Right lung (tissue), 5 donors: ENCODE measurements around the gene CD226. TPM values are rescaled to one million over a fixed set of nuclear protein-coding genes. Genes with fewer than 3 reads are reported as not detected.
"Not testable (repeated sequence)": the region's sequence is repeated elsewhere in the genome, so short reads cannot be mapped to it uniquely, and the experiment has no call there.

Source experiments
- DNase-seq, 2 donors: peaks; one replicate each; pipeline ENCODE4 v3.0.0-alpha.2; 2013
- polyA plus RNA-seq, 5 donors: library from polyadenylated mRNA; unstranded; fragments of 120-200 nt; gene quantifications; one replicate each; pipeline versions ENCODE4 v1.2.1 to v1.2.3, GENCODE V29; 2013; ENCODE audit warnings: inconsistent platforms in 1 of 5, low replicate concordance in 1 of 5; ENCODE audit not compliant: insufficient read length in 5 of 5, insufficient read depth in 1 of 5

CD226 gene
- polyA plus RNA-seq, 5 donors = 2.0 to 4.2 (median 3.5) TPM

GRCh38 chr18:69908838-69909237 is 38.8 kb downstream of the CD226 start:
- no peak for DNase-seq

DNA sequence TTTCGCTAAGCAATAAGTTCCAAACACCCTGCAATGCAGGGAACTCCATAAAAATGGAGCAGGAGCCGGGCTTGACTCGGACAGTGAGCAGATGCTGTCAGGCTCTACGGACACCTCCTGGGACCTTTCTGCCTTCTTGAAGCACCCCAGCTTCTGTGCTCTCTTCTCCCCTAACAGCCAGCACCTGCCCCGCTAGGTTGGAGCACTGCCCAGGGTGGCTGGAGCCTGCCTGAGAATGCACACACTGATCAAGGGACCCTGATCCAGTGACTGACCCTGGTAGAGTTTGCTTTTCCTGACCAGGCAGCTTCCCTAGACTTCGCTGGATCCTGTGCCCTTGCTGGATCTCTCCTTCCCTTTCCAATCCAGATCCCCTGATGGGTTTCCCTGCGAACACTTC is 40.9 kb downstream of the CD226 start:
- no peak for DNase-seq

- no peak for DNase-seq
These were observed 46.7 kb downstream of the CD226 start for GRCh38 chr18:69900941-69901340.

DNA sequence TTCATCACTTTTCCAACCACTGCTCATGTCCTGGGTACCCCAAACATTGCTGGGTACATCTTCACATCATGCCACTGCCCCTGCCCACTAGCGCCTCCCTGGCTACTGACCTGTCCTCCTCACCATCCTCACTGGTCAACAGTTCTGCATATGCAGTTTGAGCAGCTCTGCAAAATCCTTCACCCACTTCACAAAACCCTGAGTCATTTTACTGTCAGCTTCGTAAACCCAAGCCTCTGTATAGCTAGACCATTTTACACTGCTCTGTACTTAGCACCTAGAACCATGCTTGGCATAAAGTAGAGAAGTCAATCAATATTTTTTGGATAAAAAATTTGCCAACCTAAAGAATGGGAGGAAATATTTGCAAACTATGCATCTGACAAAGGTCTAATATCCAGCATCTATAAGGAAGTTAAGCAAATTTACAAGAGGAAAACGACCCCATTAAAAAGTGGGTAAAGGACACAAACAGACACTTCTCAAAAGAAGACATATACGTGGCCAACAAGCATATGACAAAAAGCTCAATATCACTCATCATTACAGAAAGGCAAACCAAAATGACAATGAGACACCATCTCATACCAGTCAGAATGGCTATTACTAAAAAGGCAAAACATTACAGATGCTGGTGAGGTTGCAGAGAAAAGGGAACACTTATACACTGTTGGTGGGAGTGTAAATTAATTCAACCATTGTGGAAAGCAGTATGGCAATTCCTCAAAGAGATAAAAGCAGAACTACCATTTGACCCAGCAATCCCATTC is 48.3 kb downstream of the CD226 start:
- DNase-seq = not testable (repeated sequence)

DNA sequence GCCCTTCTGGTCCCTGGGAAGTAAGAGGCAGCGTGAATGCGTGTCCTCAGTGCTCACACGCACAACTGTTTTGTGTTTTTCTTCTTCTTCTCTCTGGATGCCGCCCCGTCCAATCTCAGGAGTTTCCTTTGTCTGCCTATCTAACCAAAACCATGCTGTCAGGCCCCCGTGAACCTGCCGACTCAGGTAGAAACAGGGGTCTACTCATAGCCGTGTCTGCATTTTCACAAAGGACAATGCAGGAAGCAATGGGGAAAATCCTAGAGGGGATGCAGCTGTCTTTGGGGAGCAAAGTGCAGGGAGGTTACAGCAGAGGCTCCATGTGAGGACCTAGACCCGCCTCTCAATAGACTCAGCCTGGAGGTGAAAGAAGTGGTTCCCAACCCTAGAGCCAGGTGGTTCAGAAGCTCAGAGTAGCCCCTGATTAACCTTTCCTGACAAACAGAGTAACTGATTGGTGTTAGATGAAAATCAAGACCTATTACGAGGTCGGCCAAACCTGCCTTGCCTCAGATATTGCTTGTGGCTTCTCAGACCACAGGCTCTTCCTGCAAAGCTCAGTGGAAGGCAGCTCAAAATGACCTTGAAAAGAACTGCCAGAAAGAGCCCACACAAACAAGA is 49.3 kb downstream of the CD226 start:
- no peak for DNase-seq

GRCh38 chr18:69897397-69898108 is 50.1 kb downstream of the CD226 start:
- DNase-seq = no peak

GRCh38 chr18:69895066-69896047 is 52.3 kb downstream of the CD226 start:
- no peak for DNase-seq

DNA sequence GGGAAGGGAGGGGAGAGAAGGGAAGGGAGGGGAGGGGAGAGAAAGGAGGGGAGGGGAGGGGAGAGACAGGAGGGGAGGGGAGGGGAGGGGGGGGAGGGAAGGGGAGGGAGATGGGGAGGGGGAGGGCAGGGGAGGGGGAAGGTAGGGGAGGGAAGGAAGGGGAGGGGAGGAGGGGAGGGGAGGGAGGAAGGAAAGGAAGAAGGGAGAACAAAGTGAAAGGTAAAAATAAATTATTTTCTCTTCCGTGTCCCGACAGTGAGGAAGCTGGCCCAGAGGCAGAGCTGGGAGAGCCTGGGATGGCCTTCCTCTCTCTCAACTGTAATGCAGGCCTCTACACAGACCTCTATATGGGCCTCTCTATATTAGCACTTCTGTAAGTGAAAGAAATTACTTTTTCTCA is 53.2 kb downstream of the CD226 start:
- DNase-seq = no peak

GRCh38 chr18:69890558-69890957 is 57.1 kb downstream of the CD226 start:
- no peak for DNase-seq

DNA sequence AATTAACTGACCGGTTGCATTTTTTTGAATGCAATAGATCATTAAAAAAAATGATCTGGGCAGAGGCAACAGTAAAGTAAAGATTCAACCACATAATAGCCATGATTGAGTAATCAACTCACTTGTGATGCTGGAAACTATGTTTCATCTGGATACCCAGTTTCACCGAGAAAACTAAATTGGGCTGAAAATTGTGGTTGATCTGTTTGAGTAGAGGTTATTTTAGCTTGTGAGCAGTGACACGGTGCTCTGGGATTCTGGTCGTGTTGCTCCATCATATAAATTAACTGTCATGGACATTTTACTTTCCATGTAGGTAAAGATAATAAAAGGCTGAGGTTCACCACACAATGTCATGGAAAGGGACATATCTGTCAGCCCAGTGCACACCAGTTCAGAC is 58.7 kb downstream of the CD226 start:
- DNase-seq = no peak

GRCh38 chr18:69887256-69887655 is 60.4 kb downstream of the CD226 start:
- DNase-seq = no peak

DNA sequence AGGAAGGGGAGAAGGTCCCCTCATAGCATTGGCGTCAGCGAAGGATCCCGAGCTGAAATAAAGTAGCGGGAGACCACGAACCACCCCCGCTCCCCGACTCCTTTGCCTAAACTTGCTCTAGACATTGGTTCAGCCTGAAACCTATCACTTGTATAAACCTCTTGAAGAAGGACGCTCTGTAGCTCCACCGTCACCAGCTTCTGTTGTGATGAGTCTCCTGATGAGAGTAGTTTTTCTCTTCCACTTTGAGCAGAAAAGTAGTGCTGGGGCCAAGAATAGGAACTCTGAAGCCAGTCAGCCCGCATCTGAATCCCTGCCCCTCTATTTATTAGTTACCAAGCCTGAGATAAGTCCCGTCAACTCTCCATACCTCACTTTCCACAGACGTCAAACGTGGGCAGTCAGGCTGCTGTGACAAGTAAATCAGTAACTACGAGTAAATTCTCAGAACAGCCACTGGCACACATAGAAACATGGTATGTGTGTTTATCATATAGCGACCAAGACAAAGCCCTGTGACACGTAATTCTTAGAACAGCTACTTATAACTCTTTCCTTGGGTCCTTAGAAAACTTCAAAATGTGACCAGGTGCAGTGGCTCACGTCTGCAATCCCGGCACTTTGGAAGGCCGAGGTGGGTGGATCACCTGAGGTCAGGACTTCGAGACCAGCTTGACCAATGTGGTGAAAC is 61.7 kb downstream of the CD226 start:
- no peak for DNase-seq

DNA sequence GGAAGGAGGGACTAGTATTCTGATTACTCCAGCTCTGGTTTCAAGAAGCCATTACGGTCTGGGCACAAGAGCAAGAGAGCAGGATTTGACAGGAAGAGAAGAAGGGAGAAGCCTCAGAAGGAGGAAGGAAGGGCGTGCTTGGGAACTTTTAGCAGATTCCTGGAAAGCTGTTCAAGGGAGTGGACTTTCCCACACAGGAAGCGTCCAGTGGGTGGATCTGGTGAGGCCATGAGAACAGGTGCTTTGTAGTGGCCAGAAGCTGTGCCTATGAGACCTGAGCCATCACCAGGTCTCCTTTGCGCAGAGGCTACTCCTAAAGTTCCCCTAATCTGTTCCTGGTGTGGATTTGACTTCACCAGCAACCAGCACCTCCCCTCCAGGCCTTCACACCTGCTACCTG is 62.3 kb downstream of the CD226 start:
- no peak for DNase-seq

DNA sequence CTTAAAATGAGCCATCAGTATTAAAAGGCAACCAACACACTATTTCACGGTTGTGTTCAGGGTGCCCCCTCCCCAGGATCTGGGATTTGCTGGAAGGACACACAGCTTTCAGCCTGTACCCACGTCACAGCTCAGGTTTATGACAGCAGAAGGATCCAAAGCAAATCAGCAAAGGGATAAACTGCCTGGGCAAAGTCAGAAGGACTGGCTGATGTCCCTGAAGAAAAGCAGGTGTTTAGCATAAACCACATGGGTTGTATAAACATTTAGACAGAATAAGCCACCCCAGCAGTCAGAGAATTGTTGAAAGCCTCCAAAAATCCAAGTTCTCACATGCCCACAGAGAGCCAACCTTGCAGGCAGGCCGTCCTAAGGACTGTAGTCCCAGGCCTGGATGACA is 63.9 kb downstream of the CD226 start:
- no peak for DNase-seq

GRCh38 chr18:69882965-69883668 is 64.6 kb downstream of the CD226 start:
- no peak for DNase-seq

GRCh38 chr18:69880083-69880482 is 67.6 kb downstream of the CD226 start:
- DNase-seq = no peak

GRCh38 chr18:69879051-69879450 is 68.6 kb downstream of the CD226 start:
- not testable (repeated sequence) for DNase-seq

GRCh38 chr18:69878213-69878933 is 69.3 kb downstream of the CD226 start:
- no peak for DNase-seq

DNA sequence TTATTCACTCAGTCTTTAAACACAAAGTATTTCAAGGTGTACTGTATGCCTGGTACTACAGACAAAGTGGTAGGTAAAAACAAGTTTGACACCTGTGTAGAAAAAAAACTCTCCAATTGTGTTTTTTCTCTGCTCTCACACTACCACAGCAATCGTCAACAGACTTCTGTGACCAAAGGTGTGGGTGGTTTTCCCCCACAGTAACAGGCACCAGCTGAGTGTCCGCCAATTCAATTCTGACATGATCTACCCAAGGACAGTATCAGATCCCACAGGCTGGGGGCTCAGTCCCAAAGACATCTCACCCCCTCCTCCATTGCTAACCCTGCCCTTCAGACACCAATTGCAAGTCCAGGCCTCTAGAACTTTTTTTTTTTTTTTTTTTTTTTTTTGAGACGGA is 71.2 kb downstream of the CD226 start:
- no peak for DNase-seq

- DNase-seq = no peak
These were observed 73.6 kb downstream of the CD226 start for GRCh38 chr18:69874058-69874457.
